ENCODE data around the gene CCDC182.

DNA sequence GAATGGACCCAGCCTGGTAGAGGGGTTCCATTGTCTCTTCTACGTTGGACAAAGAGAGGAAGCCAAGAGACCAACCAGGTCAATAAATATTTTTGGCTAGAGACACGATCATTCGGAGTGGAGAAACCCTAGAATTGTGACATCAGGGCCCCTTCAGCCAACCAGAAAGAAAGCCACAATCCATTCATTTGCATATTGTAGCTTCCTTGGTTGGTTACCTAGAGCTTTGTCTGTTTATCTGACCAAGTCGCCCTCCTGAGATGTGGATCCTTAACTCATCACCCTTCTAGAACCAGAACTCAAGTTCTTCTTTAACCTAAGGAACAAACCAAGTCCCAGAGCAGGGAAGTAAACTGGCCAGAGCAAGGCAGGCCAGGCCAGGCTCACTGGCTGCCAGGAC lies at the start of gene CCDC182:
- no peak for TF ChIP-seq EP300 (IDR thresholded peaks at IDR 0.05; ENCODE audit: borderline replicate concordance)
- TF ChIP-seq, protein P1, sequence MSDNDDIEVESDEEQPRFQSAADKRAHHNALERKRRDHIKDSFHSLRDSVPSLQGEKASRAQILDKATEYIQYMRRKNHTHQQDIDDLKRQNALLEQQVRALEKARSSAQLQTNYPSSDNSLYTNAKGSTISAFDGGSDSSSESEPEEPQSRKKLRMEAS (IDR thresholded peaks at IDR 0.05), result no peak
- TF ChIP-seq NFIC (IDR thresholded peaks at IDR 0.05), result no peak
- TF ChIP-seq, protein P2, sequence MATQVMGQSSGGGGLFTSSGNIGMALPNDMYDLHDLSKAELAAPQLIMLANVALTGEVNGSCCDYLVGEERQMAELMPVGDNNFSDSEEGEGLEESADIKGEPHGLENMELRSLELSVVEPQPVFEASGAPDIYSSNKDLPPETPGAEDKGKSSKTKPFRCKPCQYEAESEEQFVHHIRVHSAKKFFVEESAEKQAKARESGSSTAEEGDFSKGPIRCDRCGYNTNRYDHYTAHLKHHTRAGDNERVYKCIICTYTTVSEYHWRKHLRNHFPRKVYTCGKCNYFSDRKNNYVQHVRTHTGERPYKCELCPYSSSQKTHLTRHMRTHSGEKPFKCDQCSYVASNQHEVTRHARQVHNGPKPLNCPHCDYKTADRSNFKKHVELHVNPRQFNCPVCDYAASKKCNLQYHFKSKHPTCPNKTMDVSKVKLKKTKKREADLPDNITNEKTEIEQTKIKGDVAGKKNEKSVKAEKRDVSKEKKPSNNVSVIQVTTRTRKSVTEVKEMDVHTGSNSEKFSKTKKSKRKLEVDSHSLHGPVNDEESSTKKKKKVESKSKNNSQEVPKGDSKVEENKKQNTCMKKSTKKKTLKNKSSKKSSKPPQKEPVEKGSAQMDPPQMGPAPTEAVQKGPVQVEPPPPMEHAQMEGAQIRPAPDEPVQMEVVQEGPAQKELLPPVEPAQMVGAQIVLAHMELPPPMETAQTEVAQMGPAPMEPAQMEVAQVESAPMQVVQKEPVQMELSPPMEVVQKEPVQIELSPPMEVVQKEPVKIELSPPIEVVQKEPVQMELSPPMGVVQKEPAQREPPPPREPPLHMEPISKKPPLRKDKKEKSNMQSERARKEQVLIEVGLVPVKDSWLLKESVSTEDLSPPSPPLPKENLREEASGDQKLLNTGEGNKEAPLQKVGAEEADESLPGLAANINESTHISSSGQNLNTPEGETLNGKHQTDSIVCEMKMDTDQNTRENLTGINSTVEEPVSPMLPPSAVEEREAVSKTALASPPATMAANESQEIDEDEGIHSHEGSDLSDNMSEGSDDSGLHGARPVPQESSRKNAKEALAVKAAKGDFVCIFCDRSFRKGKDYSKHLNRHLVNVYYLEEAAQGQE (IDR thresholded peaks at IDR 0.05; ENCODE audit: low read depth), result no peak
- no peak for TF ChIP-seq TCF12 (IDR thresholded peaks at IDR 0.05; ENCODE audit: low read depth)
- no peak for TF ChIP-seq TAF1 (IDR thresholded peaks at IDR 0.05; ENCODE audit: low read depth)
- no peak for TF ChIP-seq ZBTB7A (IDR thresholded peaks at IDR 0.05; ENCODE audit: low read depth)
- no peak for TF ChIP-seq CEBPB (IDR thresholded peaks at IDR 0.05)
